GM18508 (cell line): ENCODE measurements around the gene CNTROB.

Experiments used
- ATAC-seq: cut with Tn5 transposase; IDR thresholded peaks from one replicate; pipeline ENCODE4 v1.9.1; 2021; ENCODE audit warnings: moderate number of reproducible peaks; ENCODE audit not compliant: insufficient read depth, unreplicated experiment

CNTROB gene

DNA sequence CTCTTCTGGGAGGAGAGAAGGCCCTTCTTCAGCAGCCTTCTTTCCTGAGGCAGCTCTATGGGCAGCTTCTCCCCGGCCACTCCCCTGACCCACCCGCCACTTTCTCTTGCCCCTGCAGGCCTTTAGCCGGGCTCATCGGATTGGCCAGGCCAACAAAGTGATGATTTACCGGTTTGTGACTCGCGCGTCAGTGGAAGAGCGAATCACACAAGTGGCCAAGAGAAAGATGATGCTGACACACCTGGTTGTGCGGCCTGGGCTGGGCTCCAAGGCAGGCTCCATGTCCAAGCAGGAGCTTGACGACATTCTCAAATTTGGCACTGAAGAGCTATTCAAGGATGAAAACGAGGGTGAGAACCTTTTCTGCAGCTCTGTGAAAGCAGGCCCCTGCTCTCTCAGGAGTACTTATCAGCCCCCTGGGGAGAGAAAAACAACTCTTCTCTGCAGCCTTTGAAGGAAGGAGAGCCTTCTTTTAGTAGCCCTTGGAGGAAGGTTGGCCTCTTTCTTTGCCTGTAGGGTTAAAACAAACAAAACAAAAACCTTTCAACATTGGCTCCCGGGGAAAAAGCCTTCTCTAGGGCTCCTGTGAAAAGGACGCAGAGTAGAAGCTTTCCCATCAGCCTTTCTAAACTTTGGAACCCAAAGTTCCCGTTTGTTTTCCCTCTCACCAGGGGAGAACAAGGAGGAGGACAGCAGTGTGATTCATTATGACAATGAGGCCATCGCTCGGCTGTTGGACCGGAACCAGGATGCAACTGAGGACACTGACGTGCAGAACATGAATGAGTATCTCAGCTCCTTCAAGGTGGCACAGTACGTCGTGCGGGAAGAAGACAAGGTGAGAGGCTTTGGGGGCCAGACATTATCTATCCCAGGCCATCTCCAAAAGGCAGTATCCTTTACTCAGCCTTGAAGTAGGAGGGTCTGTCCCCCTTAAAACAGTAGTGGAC is 28.6 kb upstream of the CNTROB start:
- no peak for ATAC-seq

DNA sequence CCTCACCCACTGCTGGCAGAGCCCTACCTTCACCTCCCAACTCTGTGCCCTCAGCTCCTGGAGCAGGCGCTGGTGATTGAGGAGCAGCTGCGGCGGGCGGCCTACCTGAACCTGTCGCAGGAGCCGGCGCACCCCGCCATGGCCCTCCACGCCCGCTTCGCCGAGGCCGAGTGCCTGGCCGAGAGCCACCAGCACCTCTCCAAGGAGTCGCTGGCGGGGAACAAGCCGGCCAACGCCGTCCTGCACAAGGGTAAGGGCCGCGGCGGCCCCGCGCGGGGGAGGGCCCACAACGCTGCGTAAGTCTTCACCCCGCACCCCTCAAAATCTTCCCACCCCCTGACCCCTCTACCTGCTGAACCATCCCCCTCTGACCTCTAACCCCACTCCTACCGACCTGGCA is 22.9 kb upstream of the CNTROB start:
- ATAC-seq = no peak

GRCh38 chr17:7910281-7910680 is 21.7 kb upstream of the CNTROB start:
- ATAC-seq = no peak

DNA sequence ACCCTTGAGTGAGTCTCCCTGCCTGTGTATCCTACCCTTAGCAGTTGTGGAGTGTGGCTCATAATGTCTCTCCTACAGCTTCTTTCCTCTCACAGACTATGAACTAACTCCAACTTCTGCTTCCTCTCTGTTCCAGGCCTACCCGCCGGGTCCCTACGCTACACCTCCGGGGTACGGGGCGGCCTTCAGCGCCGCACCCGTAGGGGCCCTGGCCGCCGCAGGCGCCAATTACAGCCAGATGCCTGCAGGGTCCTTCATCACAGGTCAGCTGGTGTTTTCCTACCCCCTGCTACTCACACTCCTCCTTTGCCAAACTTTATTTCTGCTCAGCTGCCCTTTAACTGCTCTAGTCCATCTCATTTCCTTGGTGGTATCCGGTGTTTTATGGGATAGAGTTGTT is 21.3 kb upstream of the CNTROB start:
- ATAC-seq = no peak

GRCh38 chr17:7911116-7911515 is 20.9 kb upstream of the CNTROB start:
- ATAC-seq = no peak

- ATAC-seq = no peak
Measured at GRCh38 chr17:7912927-7913524, 19.0 kb upstream of the CNTROB start.

- ATAC-seq = no peak
Measured at GRCh38 chr17:7915179-7915610, 16.8 kb upstream of the CNTROB start.

DNA sequence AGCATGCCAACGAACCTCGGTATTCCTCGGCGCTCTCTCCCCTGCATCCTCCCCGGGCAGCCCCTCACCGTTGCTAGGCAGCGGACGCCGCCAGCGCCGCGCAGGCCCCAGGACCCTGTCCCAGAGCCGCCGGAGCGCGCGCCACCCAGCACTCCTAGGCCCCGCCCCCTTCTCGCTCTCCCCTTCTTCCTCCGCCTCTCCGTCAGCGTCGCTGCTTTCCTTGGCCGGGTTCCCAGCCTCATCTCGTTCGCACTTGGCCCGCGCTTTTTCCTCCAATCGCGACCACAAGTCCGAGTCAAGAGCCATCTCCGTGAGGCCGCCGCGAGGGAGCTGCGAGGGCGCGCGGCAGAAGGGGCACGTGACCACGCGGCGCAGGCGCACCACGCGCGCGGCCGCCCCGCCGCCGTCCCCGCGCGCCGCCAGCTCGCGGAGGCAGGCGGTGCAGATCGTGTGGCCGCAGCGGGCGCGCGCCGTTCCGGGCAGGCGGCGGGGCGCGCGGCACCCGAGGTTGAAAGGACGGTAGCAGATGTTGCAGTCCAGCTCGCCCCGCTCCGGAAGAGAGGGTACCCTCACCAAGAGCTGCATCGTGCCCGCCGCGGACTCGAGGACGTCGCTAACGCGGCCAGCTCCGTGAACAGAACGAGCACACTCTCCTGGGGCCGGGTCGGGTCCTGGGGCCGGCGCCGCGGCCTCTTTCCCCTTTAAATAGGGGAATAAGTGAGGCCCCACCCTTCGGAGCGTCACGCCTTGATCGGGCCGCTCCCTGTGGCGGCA is 16.2 kb upstream of the CNTROB start, which contains the start of gene RNF227:
Gene RNF227 (minus strand): TSS at position 679 of the 774 bp plus-strand sequence. CDS start 94 bp downstream, at position 585.
- no peak for ATAC-seq

GRCh38 chr17:7916385-7916682 is 15.7 kb upstream of the CNTROB start:
- no peak for ATAC-seq

- ATAC-seq = no peak
Measured at GRCh38 chr17:7916808-7917207, 15.2 kb upstream of the CNTROB start.

DNA sequence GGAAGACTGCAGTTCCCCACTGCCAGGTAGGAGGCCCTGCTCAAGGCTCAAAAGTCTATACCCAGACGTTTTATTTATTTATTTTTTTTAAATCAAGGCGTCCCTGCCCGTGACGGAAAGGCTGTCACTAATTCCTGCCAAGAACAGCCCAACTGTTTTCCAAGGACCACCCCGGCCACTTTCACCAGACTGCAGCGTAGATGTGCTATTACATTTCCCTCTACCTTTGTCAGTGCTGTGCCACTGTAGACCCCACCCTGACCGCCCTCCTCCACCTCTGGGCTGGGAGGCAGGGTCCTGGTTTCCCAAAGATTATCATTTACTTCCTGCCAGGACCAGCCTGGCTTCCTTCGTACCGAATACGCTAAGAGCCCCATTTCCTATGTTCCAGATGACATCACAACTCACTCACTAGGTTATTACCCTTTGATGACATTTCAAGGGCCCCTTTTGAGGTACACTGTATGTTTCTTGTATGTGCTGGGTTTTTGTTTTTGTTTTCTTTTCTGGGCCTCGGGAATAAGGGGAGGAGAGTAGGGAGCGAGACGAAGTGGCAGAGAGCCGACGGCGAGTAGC is 9.6 kb upstream of the CNTROB start:
- no peak for ATAC-seq

DNA sequence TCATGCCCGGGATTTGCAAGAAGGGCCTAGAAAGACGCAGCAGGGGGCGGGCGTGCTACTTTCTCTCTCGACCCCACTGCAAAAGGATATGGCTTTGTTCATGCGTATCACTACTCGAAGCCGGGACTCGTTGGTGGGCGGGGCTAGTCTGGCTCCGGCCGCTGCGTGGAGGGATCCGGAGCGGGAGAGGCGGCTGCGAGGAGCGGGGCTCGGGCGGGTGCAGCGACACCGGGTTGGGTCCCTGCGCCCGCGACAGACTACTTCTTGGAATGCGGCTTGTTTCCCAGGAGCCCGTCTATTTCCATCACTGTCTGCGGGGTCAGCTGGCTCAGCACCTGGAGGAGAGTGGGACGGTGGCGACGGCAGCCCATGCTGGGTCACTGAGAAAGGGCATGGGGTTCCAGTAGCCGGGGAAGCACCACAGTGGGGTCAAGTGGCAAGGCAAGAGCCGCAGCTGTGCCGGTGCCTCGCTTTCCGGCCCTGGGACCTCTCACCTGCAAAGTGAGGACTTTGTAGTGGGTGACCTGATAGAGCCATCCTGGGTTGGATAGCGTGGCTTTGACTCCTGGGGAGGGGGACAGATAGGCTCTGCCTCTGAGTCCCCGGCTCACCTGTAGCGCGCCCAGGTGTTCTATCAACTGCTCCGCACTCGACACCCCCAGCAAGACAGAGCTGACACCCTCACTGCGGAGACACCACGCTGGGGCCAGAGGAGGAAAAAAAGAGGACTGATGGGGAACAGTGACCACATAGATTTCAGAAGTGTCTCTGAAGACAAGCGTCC is 9.0 kb upstream of the CNTROB start:
- no peak for ATAC-seq

- no peak for ATAC-seq
Measured at GRCh38 chr17:7927596-7927995, 4.4 kb upstream of the CNTROB start.

- ATAC-seq = no peak
Measured at GRCh38 chr17:7929158-7930023, 2.6 kb upstream of the CNTROB start, which contains the start of gene KCNAB3. Gene KCNAB3, minus strand, starts transcription at chr17:7929856. Its CDS starts 421 bp downstream, at chr17:7929435.

- no peak for ATAC-seq
Measured at GRCh38 chr17:7930841-7931631, 970 bp upstream of the CNTROB start.

DNA sequence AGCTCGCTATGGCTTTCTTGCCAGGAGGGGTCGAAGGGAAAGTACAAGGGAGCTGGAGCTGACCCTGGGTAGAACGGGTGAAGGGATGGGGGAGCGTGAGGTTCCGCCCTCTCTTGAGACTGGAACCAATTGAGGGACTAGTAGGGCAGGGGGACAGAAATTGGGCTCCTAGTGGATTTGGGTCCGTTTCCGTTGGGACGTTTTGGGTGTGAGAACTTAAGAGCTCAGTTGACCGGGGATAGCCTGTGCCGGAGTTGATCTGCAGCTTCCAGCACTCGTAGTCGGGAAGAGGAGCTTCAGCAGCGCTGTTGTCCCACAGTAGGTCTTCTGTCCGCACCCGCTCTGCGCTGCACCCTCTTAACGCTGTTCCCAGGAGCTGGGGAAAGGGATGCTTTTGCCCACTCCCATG is 481 bp downstream of the CNTROB start:
- no peak for ATAC-seq

GRCh38 chr17:7932949-7933348 is 943 bp downstream of the CNTROB start:
- ATAC-seq = no peak

- ATAC-seq = no peak
Measured at GRCh38 chr17:7935859-7936258, 3.9 kb downstream of the CNTROB start.
